HL-60 (cell line): ENCODE results near the gene SFXN5.

Source experiments
- GABPA ChIP-seq: IDR thresholded peaks from 2 replicates; pipeline ENCODE4 v1.6.1; 2012; ENCODE audit warnings: low read depth
- POLR2AphosphoS5 ChIP-seq: IDR thresholded peaks from 2 replicates; pipeline ENCODE4 v1.6.1; 2012; ENCODE audit warnings: low read depth
- TF ChIP-seq, protein P1 (sequence below): IDR thresholded peaks from one replicate; pipeline ENCODE4 v1.5.1; 2011; ENCODE audit warnings: low read length, control low read depth, inconsistent platforms; ENCODE audit not compliant: insufficient read depth

DNA sequence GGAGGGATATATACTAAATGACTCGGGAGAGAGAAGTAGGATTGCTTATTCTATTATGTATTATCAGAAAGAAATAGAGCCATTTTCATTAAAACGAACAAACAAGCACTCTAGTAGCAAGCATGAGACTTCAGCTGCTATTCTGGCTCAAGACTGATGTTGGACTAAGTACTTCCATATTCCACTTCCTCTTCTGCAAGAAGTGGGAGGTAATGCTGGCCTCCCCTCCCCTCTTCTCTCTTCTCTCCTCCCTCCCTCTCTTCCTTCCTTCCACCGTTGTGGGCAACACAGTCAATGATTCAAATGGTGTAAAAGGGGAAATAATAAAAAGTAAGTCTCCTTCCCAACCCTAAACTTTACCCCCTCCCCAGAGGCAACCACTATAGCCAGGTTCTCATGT is 91.6 kb downstream of the SFXN5 start:
- TF ChIP-seq, protein P1, sequence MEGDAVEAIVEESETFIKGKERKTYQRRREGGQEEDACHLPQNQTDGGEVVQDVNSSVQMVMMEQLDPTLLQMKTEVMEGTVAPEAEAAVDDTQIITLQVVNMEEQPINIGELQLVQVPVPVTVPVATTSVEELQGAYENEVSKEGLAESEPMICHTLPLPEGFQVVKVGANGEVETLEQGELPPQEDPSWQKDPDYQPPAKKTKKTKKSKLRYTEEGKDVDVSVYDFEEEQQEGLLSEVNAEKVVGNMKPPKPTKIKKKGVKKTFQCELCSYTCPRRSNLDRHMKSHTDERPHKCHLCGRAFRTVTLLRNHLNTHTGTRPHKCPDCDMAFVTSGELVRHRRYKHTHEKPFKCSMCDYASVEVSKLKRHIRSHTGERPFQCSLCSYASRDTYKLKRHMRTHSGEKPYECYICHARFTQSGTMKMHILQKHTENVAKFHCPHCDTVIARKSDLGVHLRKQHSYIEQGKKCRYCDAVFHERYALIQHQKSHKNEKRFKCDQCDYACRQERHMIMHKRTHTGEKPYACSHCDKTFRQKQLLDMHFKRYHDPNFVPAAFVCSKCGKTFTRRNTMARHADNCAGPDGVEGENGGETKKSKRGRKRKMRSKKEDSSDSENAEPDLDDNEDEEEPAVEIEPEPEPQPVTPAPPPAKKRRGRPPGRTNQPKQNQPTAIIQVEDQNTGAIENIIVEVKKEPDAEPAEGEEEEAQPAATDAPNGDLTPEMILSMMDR: no peak
- TF ChIP-seq GABPA: no peak; the same call in 1 of the 2 replicates
- TF ChIP-seq POLR2AphosphoS5: peak; percentile 60
